GM12865 (cell line): Measurements from ENCODE around the gene PER3.
A peak's percentile ranks its signal among the peaks of the same experiment; 100 is the strongest.
"Not testable (repeated sequence)": the region's sequence is repeated elsewhere in the genome, so short reads cannot be mapped to it uniquely, and the experiment has no call there.

Source experiments
- DNase-seq: peaks from one replicate; pipeline ENCODE4 v3.0.0; 2010; ENCODE audit warnings: low read depth
- H3K4me3 ChIP-seq: 2 replicates; pipeline ENCODE4 v1.5.1; 2011; ENCODE audit warnings: mild to moderate bottlenecking, low read depth, low read length, control low read depth
- CTCF ChIP-seq: IDR thresholded peaks from 2 replicates; pipeline ENCODE4 v1.5.1; 2011; ENCODE audit warnings: low read length, control low read depth, low read depth, inconsistent platforms; ENCODE audit not compliant: insufficient read depth; ENCODE audit errors: missing control alignments

PER3 gene

DNA sequence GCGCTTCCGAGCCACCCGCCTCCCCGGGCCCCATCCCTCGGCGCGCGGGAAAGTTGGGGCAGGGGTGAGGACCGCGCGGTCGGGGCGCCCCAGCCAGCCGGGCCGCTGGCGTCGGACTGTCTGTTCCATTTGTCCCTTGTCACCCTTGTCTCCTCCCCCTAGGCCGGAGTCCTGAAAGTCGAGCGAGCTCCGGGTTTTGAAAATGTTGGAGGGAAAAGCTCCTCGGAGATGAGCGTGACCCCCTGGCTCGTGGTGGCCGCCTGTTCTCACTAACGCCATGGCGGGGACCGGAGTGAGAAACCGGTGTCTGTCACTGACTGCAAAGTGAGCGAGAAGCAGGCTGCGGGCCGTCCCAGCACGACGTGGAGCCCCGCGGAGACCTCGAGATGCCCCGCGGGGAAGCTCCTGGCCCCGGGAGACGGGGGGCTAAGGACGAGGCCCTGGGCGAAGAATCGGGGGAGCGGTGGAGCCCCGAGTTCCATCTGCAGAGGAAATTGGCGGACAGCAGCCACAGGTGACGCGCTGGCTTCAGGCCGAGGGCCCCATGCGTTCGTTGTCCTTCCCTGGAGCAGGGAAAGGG lies 491 bp downstream of the PER3 start:
- peak overlapping the region; percentile 21; the same call in 1 of the 2 replicates for H3K4me3 ChIP-seq
- no peak for TF ChIP-seq CTCF
- DNase-seq: peak; percentile 13

- TF ChIP-seq CTCF: no peak
- H3K4me3 ChIP-seq: no peak overlapping the region
- no peak for DNase-seq
Measured at GRCh38 chr1:7785108-7785507, 1.0 kb downstream of the PER3 start.

DNA sequence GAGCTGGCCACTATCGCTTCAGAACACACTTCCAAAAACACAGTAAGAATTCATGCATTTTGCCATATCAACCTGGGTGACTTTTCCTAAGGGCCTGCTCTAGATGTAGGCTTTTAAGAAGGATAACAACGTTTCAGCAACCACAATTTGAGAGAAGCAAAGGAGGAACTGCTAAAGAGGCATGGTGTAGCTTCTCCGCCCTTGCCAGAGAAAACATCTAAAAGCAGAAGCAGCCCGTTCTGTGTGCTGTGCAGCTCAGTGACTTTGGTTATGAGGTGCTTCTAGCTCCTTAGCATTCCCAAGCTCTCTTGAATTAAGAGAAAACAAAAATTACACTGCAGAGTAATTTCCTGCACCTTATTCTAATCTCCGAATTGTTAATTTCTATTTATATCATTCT lies 2.7 kb downstream of the PER3 start:
- H3K4me3 ChIP-seq: no peak overlapping the region
- TF ChIP-seq CTCF: no peak
- no peak for DNase-seq

GRCh38 chr1:7789828-7790227 lies 5.7 kb downstream of the PER3 start:
- no peak overlapping the region for H3K4me3 ChIP-seq
- TF ChIP-seq CTCF: no peak
- DNase-seq: no peak

DNA sequence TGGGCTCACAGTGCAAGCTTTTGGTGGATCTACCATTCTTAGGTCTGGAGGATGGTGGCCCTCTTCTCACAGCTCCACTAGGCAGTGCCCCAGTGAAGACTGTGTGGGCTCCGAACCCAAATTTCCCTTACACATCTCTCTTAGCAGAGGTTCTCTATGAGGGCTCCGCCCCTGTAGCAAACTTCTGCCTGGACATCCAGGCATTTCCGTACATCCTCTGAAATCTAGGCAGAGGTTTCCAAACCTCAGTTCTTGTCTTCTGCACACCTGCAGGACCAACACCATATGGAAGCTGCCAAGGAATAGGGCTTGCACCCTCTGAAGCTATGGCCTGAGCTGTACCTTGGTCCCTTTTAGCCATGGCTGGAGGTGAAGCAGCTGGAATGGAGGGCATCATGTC lies 6.9 kb downstream of the PER3 start:
- H3K4me3 ChIP-seq: not testable (repeated sequence)

DNA sequence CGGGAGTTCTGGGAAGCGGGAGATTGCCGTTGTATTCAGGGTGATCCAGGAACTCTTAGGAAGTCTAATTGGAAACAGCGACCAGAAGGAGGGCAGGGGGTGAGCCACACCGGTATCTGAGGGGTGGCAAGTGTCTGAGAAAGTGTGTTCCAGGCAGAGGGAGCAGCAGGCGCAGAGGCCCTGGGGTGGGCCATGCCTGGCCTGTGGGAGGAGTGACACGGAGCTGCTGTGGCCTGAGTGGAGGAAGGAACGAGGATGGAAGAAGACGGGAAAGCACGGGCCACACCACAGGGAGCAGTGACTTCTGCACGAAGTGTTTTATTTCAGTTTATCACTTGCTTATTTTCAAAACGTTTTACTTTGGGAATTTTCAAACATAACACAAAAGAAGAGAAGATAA lies 11.3 kb downstream of the PER3 start:
- no peak for TF ChIP-seq CTCF
- H3K4me3 ChIP-seq: no peak overlapping the region
- no peak for DNase-seq

More for the DNA sequence above, 6.9 kb downstream of the PER3 start:
- DNase-seq: not testable (repeated sequence)

GRCh38 chr1:7805460-7805859 lies 21.4 kb downstream of the PER3 start:
- TF ChIP-seq CTCF: no peak
- no peak for DNase-seq
- H3K4me3 ChIP-seq: no peak overlapping the region
